Measurements from ENCODE around the gene TMC3. TPM values are rescaled to one million over a fixed set of nuclear protein-coding genes. Genes with fewer than 3 reads are reported as not detected.

The TMC3 gene
- polyA plus RNA-seq, 4 donors = 0.25 to 5.3 TPM; not detected in 2

- Histone ChIP-seq H3K27ac (ENCODE audit: low read depth in 1 of 3, low read length in 2 of 3) (peak overlapping the region in 2 of 3 donors; percentile 42 to 85), H3K4me3 (ENCODE audit: low read depth in 1 of 3, low read length in 3 of 3) (peak overlapping the region in 2 of 3 donors; percentile 38 to 51), H3K36me3 (ENCODE audit: control insufficient read depth in 3 of 3, insufficient read depth in 2 of 3, low read depth in 1 of 3, low read length in 3 of 3) (peaks cover 0 to 3% (median 0%) of the 10 kb centered on the region in 3 donors), H3K9me3 (ENCODE audit: control insufficient read depth in 2 of 2, insufficient read depth in 1 of 2, low read depth in 1 of 2, low read length in 1 of 2) (no peaks in the 10 kb centered on the region), H3K4me1 (ENCODE audit: control insufficient read depth in 3 of 3, insufficient read depth in 2 of 3, low read depth in 1 of 3, low read length in 2 of 3) (no peaks in the 10 kb centered on the region), H3K27me3 (ENCODE audit: control insufficient read depth in 3 of 3, insufficient read depth in 3 of 3, low read length in 3 of 3) (no peaks in the 10 kb centered on the region)
- no peak for FAIRE-seq
- 71 to 80% (median 74%) methylated on average over 14 of the region's 14 CpGs for WGBS, 3 donors
- no peak for DNase-seq
Measured at GRCh38 chr15:81299630-81300273, 74.3 kb downstream of the TMC3 start.

GRCh38 chr15:81299156-81299555 is 74.9 kb downstream of the TMC3 start:
- Histone ChIP-seq H3K27ac (ENCODE audit: low read depth in 1 of 3, low read length in 2 of 3) (peak overlapping the region in 1 of 3 donors; percentile 85), H3K9me3 (ENCODE audit: control insufficient read depth in 2 of 2, insufficient read depth in 1 of 2, low read depth in 1 of 2, low read length in 1 of 2) (no peaks in the 10 kb centered on the region), H3K4me3 (ENCODE audit: low read depth in 1 of 3, low read length in 3 of 3) (peak overlapping the region in 2 of 3 donors; percentile 5 to 51), H3K27me3 (ENCODE audit: control insufficient read depth in 3 of 3, insufficient read depth in 3 of 3, low read length in 3 of 3) (no peaks in the 10 kb centered on the region), H3K4me1 (ENCODE audit: control insufficient read depth in 3 of 3, insufficient read depth in 2 of 3, low read depth in 1 of 3, low read length in 2 of 3) (peaks cover 0 to 2% (median 0%) of the 10 kb centered on the region in 3 donors), H3K36me3 (ENCODE audit: control insufficient read depth in 3 of 3, insufficient read depth in 2 of 3, low read depth in 1 of 3, low read length in 3 of 3) (peaks cover 0 to 3% (median 0%) of the 10 kb centered on the region in 3 donors)
- DNase-seq = no peak
- FAIRE-seq = no peak
- 69 to 96% (median 75%) methylated on average over 3 of the region's 3 CpGs for WGBS, 3 donors

GRCh38 chr15:81298611-81299010 is 75.4 kb downstream of the TMC3 start:
- 16 to 41% (median 22%) methylated on average over 6 of the region's 6 CpGs for WGBS, 3 donors
- no peaks in the 10 kb centered on the region for H3K27me3 ChIP-seq (ENCODE audit: control insufficient read depth in 3 of 3, insufficient read depth in 3 of 3, low read length in 3 of 3)
- H3K27ac ChIP-seq (ENCODE audit: low read depth in 1 of 3, low read length in 2 of 3) = peak overlapping the region in 1 of 3 donors; percentile 85
- H3K36me3 ChIP-seq (ENCODE audit: control insufficient read depth in 3 of 3, insufficient read depth in 2 of 3, low read depth in 1 of 3, low read length in 3 of 3) = peaks cover 0 to 2% (median 0%) of the 10 kb centered on the region in 3 donors
- no peaks in the 10 kb centered on the region for H3K9me3 ChIP-seq (ENCODE audit: control insufficient read depth in 2 of 2, insufficient read depth in 1 of 2, low read depth in 1 of 2, low read length in 1 of 2)
- H3K4me1 ChIP-seq (ENCODE audit: control insufficient read depth in 3 of 3, insufficient read depth in 2 of 3, low read depth in 1 of 3, low read length in 2 of 3) = peaks cover 0 to 3% (median 0%) of the 10 kb centered on the region in 3 donors
- H3K4me3 ChIP-seq (ENCODE audit: low read depth in 1 of 3, low read length in 3 of 3) = peak overlapping the region in 2 of 3 donors; percentile 5 to 51
- DNase-seq (no peak), FAIRE-seq (no peak)

GRCh38 chr15:81297603-81298575 is 76.1 kb downstream of the TMC3 start:
- Histone ChIP-seq H3K27me3 (ENCODE audit: control insufficient read depth in 3 of 3, insufficient read depth in 3 of 3, low read length in 3 of 3) (no peaks in the 10 kb centered on the region), H3K4me3 (ENCODE audit: low read depth in 1 of 3, low read length in 3 of 3) (peak overlapping the region; percentile 17 to 51 (median 43)), H3K9me3 (ENCODE audit: control insufficient read depth in 2 of 2, insufficient read depth in 1 of 2, low read depth in 1 of 2, low read length in 1 of 2) (no peaks in the 10 kb centered on the region), H3K27ac (ENCODE audit: low read depth in 1 of 3, low read length in 2 of 3) (peak overlapping the region in 2 of 3 donors; percentile 41 to 85), H3K4me1 (ENCODE audit: control insufficient read depth in 3 of 3, insufficient read depth in 2 of 3, low read depth in 1 of 3, low read length in 2 of 3) (peaks cover 0 to 3% (median 0%) of the 10 kb centered on the region in 3 donors), H3K36me3 (ENCODE audit: control insufficient read depth in 3 of 3, insufficient read depth in 2 of 3, low read depth in 1 of 3, low read length in 3 of 3) (no peaks in the 10 kb centered on the region)
- FAIRE-seq (no peak), DNase-seq (no peak)
- WGBS, 3 donors = 49 to 69% (median 67%) methylated on average over 4 of the region's 4 CpGs

- FAIRE-seq (no peak), DNase-seq (no peak)
- H3K4me1 ChIP-seq (ENCODE audit: control insufficient read depth in 3 of 3, insufficient read depth in 2 of 3, low read depth in 1 of 3, low read length in 2 of 3) = peaks cover 0 to 3% (median 0%) of the 10 kb centered on the region in 3 donors
- H3K4me3 ChIP-seq (ENCODE audit: low read depth in 1 of 3, low read length in 3 of 3) = peak overlapping the region; percentile 17 to 51 (median 43)
- H3K9me3 ChIP-seq (ENCODE audit: control insufficient read depth in 2 of 2, insufficient read depth in 1 of 2, low read depth in 1 of 2, low read length in 1 of 2) = no peaks in the 10 kb centered on the region
- no peaks in the 10 kb centered on the region for H3K27me3 ChIP-seq (ENCODE audit: control insufficient read depth in 3 of 3, insufficient read depth in 3 of 3, low read length in 3 of 3)
- H3K27ac ChIP-seq (ENCODE audit: low read depth in 1 of 3, low read length in 2 of 3) = peak overlapping the region; percentile 18 to 85 (median 57)
- WGBS, 3 donors = 53 to 68% (median 65%) methylated on average over 3 of the region's 3 CpGs
- no peaks in the 10 kb centered on the region for H3K36me3 ChIP-seq (ENCODE audit: control insufficient read depth in 3 of 3, insufficient read depth in 2 of 3, low read depth in 1 of 3, low read length in 3 of 3)
Measured at GRCh38 chr15:81297147-81297572, 76.9 kb downstream of the TMC3 start.

- H3K36me3 ChIP-seq (ENCODE audit: control insufficient read depth in 3 of 3, insufficient read depth in 2 of 3, low read depth in 1 of 3, low read length in 3 of 3) = no peaks in the 10 kb centered on the region
Measured at GRCh38 chr15:81296673-81297072, 77.3 kb downstream of the TMC3 start.

GRCh38 chr15:81296186-81296585 is 77.8 kb downstream of the TMC3 start:
- H3K9me3 ChIP-seq (ENCODE audit: control insufficient read depth in 2 of 2, insufficient read depth in 1 of 2, low read depth in 1 of 2, low read length in 1 of 2) = no peaks in the 10 kb centered on the region
- peaks cover 0 to 3% (median 0%) of the 10 kb centered on the region in 3 donors for H3K4me1 ChIP-seq (ENCODE audit: control insufficient read depth in 3 of 3, insufficient read depth in 2 of 3, low read depth in 1 of 3, low read length in 2 of 3)
- no peak overlapping the region for H3K4me3 ChIP-seq (ENCODE audit: low read depth in 1 of 3, low read length in 3 of 3)
- WGBS, 3 donors = 61 to 80% (median 73%) methylated on average over 2 of the region's 2 CpGs
- H3K36me3 ChIP-seq (ENCODE audit: control insufficient read depth in 3 of 3, insufficient read depth in 2 of 3, low read depth in 1 of 3, low read length in 3 of 3) = no peaks in the 10 kb centered on the region
- peak overlapping the region; percentile 28 to 85 (median 64) for H3K27ac ChIP-seq (ENCODE audit: low read depth in 1 of 3, low read length in 2 of 3)
- FAIRE-seq (no peak), DNase-seq (no peak)
- H3K27me3 ChIP-seq (ENCODE audit: control insufficient read depth in 3 of 3, insufficient read depth in 3 of 3, low read length in 3 of 3) = no peaks in the 10 kb centered on the region

More at GRCh38 chr15:81296673-81297072, 77.3 kb downstream of the TMC3 start:
- no peak for FAIRE-seq
- WGBS, 3 donors = 48 to 83% (median 55%) methylated on average over 11 of the region's 11 CpGs
- Histone ChIP-seq H3K27ac (ENCODE audit: low read depth in 1 of 3, low read length in 2 of 3) (peak overlapping the region; percentile 28 to 85 (median 64)), H3K9me3 (ENCODE audit: control insufficient read depth in 2 of 2, insufficient read depth in 1 of 2, low read depth in 1 of 2, low read length in 1 of 2) (no peaks in the 10 kb centered on the region), H3K27me3 (ENCODE audit: control insufficient read depth in 3 of 3, insufficient read depth in 3 of 3, low read length in 3 of 3) (no peaks in the 10 kb centered on the region), H3K4me1 (ENCODE audit: control insufficient read depth in 3 of 3, insufficient read depth in 2 of 3, low read depth in 1 of 3, low read length in 2 of 3) (peaks cover 0 to 3% (median 0%) of the 10 kb centered on the region in 3 donors), H3K4me3 (ENCODE audit: low read depth in 1 of 3, low read length in 3 of 3) (peak overlapping the region; percentile 17 to 51 (median 43))
- DNase-seq = peak; percentile 20 to 67

- Histone ChIP-seq H3K9me3 (ENCODE audit: control insufficient read depth in 2 of 2, insufficient read depth in 1 of 2, low read depth in 1 of 2, low read length in 1 of 2) (no peaks in the 10 kb centered on the region), H3K27me3 (ENCODE audit: control insufficient read depth in 3 of 3, insufficient read depth in 3 of 3, low read length in 3 of 3) (no peaks in the 10 kb centered on the region), H3K27ac (ENCODE audit: low read depth in 1 of 3, low read length in 2 of 3) (peak overlapping the region in 2 of 3 donors; percentile 64 to 85), H3K4me3 (ENCODE audit: low read depth in 1 of 3, low read length in 3 of 3) (no peak overlapping the region), H3K4me1 (ENCODE audit: control insufficient read depth in 3 of 3, insufficient read depth in 2 of 3, low read depth in 1 of 3, low read length in 2 of 3) (peaks cover 0 to 3% (median 0%) of the 10 kb centered on the region in 3 donors), H3K36me3 (ENCODE audit: control insufficient read depth in 3 of 3, insufficient read depth in 2 of 3, low read depth in 1 of 3, low read length in 3 of 3) (no peaks in the 10 kb centered on the region)
- no peak for DNase-seq
- FAIRE-seq = no peak
- 71 to 90% (median 76%) methylated on average over 5 of the region's 5 CpGs for WGBS, 3 donors
Measured at GRCh38 chr15:81295486-81296121, 78.4 kb downstream of the TMC3 start.

Measured in small intestine (tissue), 7 donors.